Measurements from ENCODE around the gene ASCC1. TPM values are rescaled to one million over a fixed set of nuclear protein-coding genes. Genes with fewer than 3 reads are reported as not detected.

Gene ASCC1
- total RNA-seq, 2 donors from 2014 or later: 14.8 to 38.3 TPM

- Histone ChIP-seq H3K27me3 (replicated peaks; ENCODE audit: insufficient read depth) (no peaks in the 10 kb centered on the region), H3K4me3 (no peak overlapping the region), H3K9me3 (no peaks in the 10 kb centered on the region), H3K4me1 (replicated peaks) (no peaks in the 10 kb centered on the region), H3K27ac (no peak overlapping the region), H3K36me3 (no peaks in the 10 kb centered on the region)
- intact Hi-C loops (cut with DNase I): no loop called here
- no peak for DNase-seq (ENCODE audit: low spot score)
- TF ChIP-seq POLR2AphosphoS5 (IDR thresholded peaks at IDR 0.05): no peak
- no peak for TF ChIP-seq POLR2A (IDR thresholded peaks at IDR 0.05)
- 92% methylated on average over 12 of the region's 12 CpGs for WGBS
These were observed 140.5 kb downstream of the ASCC1 start for GRCh38 chr10:72075376-72076115.

GRCh38 chr10:72074574-72075375 lies 141.3 kb downstream of the ASCC1 start:
- no peak for DNase-seq (ENCODE audit: low spot score)
- intact Hi-C loops (cut with DNase I): no loop called here
- no peaks in the 10 kb centered on the region for H3K4me1 ChIP-seq (replicated peaks)
- 85% methylated on average over 18 of the region's 18 CpGs for WGBS
- H3K27me3 ChIP-seq (replicated peaks; ENCODE audit: insufficient read depth): no peaks in the 10 kb centered on the region
- H3K27ac ChIP-seq: no peak overlapping the region
- no peaks in the 10 kb centered on the region for H3K9me3 ChIP-seq
- no peaks in the 10 kb centered on the region for H3K36me3 ChIP-seq
- no peak for TF ChIP-seq CTCF (IDR thresholded peaks at IDR 0.05)
- no peak for TF ChIP-seq POLR2A (IDR thresholded peaks at IDR 0.05)
- no peak for TF ChIP-seq POLR2AphosphoS5 (IDR thresholded peaks at IDR 0.05)
- H3K4me3 ChIP-seq: no peak overlapping the region

- TF ChIP-seq CTCF (IDR thresholded peaks at IDR 0.05): no peak
- TF ChIP-seq POLR2A (IDR thresholded peaks at IDR 0.05): no peak
- TF ChIP-seq POLR2AphosphoS5 (IDR thresholded peaks at IDR 0.05): no peak
- WGBS: 81% methylated on average over 14 of the region's 14 CpGs
- Histone ChIP-seq H3K36me3 (no peaks in the 10 kb centered on the region), H3K4me3 (no peak overlapping the region), H3K27ac (no peak overlapping the region), H3K4me1 (replicated peaks) (no peaks in the 10 kb centered on the region), H3K27me3 (replicated peaks; ENCODE audit: insufficient read depth) (no peaks in the 10 kb centered on the region), H3K9me3 (no peaks in the 10 kb centered on the region)
- DNase-seq (ENCODE audit: low spot score): no peak
- intact Hi-C loops (cut with DNase I): no loop called here
These were observed 142.1 kb downstream of the ASCC1 start for GRCh38 chr10:72073708-72074573.

- Histone ChIP-seq H3K4me3 (no peak overlapping the region), H3K27me3 (replicated peaks; ENCODE audit: insufficient read depth) (no peaks in the 10 kb centered on the region), H3K9me3 (no peaks in the 10 kb centered on the region), H3K4me1 (replicated peaks) (no peaks in the 10 kb centered on the region), H3K36me3 (no peaks in the 10 kb centered on the region), H3K27ac (no peak overlapping the region)
- TF ChIP-seq CTCF (IDR thresholded peaks at IDR 0.05) (no peak), POLR2A (IDR thresholded peaks at IDR 0.05) (no peak), POLR2AphosphoS5 (IDR thresholded peaks at IDR 0.05) (no peak)
- DNase-seq (ENCODE audit: low spot score): no peak
- intact Hi-C loops (cut with DNase I): no loop called here
- 96% methylated on average over 5 of the region's 5 CpGs for WGBS
These were observed 143.4 kb downstream of the ASCC1 start for GRCh38 chr10:72072639-72073038.

GRCh38 chr10:72072046-72072445 lies 144.0 kb downstream of the ASCC1 start:
- TF ChIP-seq POLR2A (IDR thresholded peaks at IDR 0.05) (no peak), POLR2AphosphoS5 (IDR thresholded peaks at IDR 0.05) (no peak), CTCF (IDR thresholded peaks at IDR 0.05) (no peak)
- Histone ChIP-seq H3K9me3 (no peaks in the 10 kb centered on the region), H3K36me3 (no peaks in the 10 kb centered on the region), H3K27me3 (replicated peaks; ENCODE audit: insufficient read depth) (no peaks in the 10 kb centered on the region), H3K4me3 (no peak overlapping the region), H3K4me1 (replicated peaks) (no peaks in the 10 kb centered on the region), H3K27ac (no peak overlapping the region)
- WGBS: 92% methylated on average over 5 of the region's 5 CpGs
- intact Hi-C loops (cut with DNase I): no loop called here
- DNase-seq (ENCODE audit: low spot score): no peak
